ENCODE measurements around the gene AHNAK. TPM values are rescaled to one million over a fixed set of nuclear protein-coding genes. Genes with fewer than 3 reads are reported as not detected.
A peak's percentile ranks its signal among the peaks of the same experiment; 100 is the strongest.

AHNAK gene
- total RNA-seq, 1 donor from 2014 or later = 136 TPM

- H3K27me3 Mint-ChIP-seq (ENCODE audit: unreplicated experiment) = peaks cover 17% of the 10 kb centered on the region
- H3K9me3 Mint-ChIP-seq (ENCODE audit: unreplicated experiment) = no peaks in the 10 kb centered on the region
- H3K4me3 Mint-ChIP-seq (ENCODE audit: unreplicated experiment) = no peak overlapping the region
- H3K36me3 Mint-ChIP-seq (ENCODE audit: low read depth, unreplicated experiment) = no peaks in the 10 kb centered on the region
- DNase-seq (ENCODE audit: low spot score) = no peak
- H3K27ac Mint-ChIP-seq (ENCODE audit: unreplicated experiment) = no peak overlapping the region
- TF ChIP-seq, protein P1, sequence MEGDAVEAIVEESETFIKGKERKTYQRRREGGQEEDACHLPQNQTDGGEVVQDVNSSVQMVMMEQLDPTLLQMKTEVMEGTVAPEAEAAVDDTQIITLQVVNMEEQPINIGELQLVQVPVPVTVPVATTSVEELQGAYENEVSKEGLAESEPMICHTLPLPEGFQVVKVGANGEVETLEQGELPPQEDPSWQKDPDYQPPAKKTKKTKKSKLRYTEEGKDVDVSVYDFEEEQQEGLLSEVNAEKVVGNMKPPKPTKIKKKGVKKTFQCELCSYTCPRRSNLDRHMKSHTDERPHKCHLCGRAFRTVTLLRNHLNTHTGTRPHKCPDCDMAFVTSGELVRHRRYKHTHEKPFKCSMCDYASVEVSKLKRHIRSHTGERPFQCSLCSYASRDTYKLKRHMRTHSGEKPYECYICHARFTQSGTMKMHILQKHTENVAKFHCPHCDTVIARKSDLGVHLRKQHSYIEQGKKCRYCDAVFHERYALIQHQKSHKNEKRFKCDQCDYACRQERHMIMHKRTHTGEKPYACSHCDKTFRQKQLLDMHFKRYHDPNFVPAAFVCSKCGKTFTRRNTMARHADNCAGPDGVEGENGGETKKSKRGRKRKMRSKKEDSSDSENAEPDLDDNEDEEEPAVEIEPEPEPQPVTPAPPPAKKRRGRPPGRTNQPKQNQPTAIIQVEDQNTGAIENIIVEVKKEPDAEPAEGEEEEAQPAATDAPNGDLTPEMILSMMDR (IDR thresholded peaks at IDR 0.05; ENCODE audit: unreplicated experiment) = no peak
- H3K4me1 Mint-ChIP-seq (ENCODE audit: unreplicated experiment) = peaks cover 20% of the 10 kb centered on the region
These were observed 41.6 kb downstream of the AHNAK start for GRCh38 chr11:62505059-62505439.

GRCh38 chr11:62504158-62504973, 42.2 kb downstream of the AHNAK start:
- TF ChIP-seq, protein P1 (IDR thresholded peaks at IDR 0.05; ENCODE audit: unreplicated experiment) = no peak
- no peak overlapping the region for H3K27ac Mint-ChIP-seq (ENCODE audit: unreplicated experiment)
- H3K36me3 Mint-ChIP-seq (ENCODE audit: low read depth, unreplicated experiment) = no peaks in the 10 kb centered on the region
- H3K4me1 Mint-ChIP-seq (ENCODE audit: unreplicated experiment) = peaks cover 20% of the 10 kb centered on the region
- no peaks in the 10 kb centered on the region for H3K9me3 Mint-ChIP-seq (ENCODE audit: unreplicated experiment)
- H3K4me3 Mint-ChIP-seq (ENCODE audit: unreplicated experiment) = no peak overlapping the region
- no peak for DNase-seq (ENCODE audit: low spot score)
- peaks cover 16% of the 10 kb centered on the region for H3K27me3 Mint-ChIP-seq (ENCODE audit: unreplicated experiment)

- TF ChIP-seq, protein P1 (IDR thresholded peaks at IDR 0.05; ENCODE audit: unreplicated experiment) = no peak
- Mint-ChIP-seq H3K36me3 (ENCODE audit: low read depth, unreplicated experiment) (no peaks in the 10 kb centered on the region), H3K27ac (ENCODE audit: unreplicated experiment) (no peak overlapping the region), H3K9me3 (ENCODE audit: unreplicated experiment) (no peaks in the 10 kb centered on the region), H3K27me3 (ENCODE audit: unreplicated experiment) (peaks cover 16% of the 10 kb centered on the region), H3K4me1 (ENCODE audit: unreplicated experiment) (peaks cover 16% of the 10 kb centered on the region), H3K4me3 (ENCODE audit: unreplicated experiment) (peak overlapping the region; percentile 1)
- DNase-seq (ENCODE audit: low spot score) = no peak
These were observed 44.4 kb downstream of the AHNAK start for GRCh38 chr11:62502030-62502730.

- H3K4me3 Mint-ChIP-seq (ENCODE audit: unreplicated experiment) = no peak overlapping the region
- no peaks in the 10 kb centered on the region for H3K36me3 Mint-ChIP-seq (ENCODE audit: low read depth, unreplicated experiment)
- no peak overlapping the region for H3K27ac Mint-ChIP-seq (ENCODE audit: unreplicated experiment)
- peaks cover 16% of the 10 kb centered on the region for H3K27me3 Mint-ChIP-seq (ENCODE audit: unreplicated experiment)
- DNase-seq (ENCODE audit: low spot score) = no peak
- TF ChIP-seq, protein P1 (IDR thresholded peaks at IDR 0.05; ENCODE audit: unreplicated experiment) = no peak
- no peaks in the 10 kb centered on the region for H3K9me3 Mint-ChIP-seq (ENCODE audit: unreplicated experiment)
- peaks cover 16% of the 10 kb centered on the region for H3K4me1 Mint-ChIP-seq (ENCODE audit: unreplicated experiment)
These were observed 45.1 kb downstream of the AHNAK start for GRCh38 chr11:62501432-62501891.

- Mint-ChIP-seq H3K27ac (ENCODE audit: unreplicated experiment) (no peak overlapping the region), H3K4me3 (ENCODE audit: unreplicated experiment) (no peak overlapping the region), H3K9me3 (ENCODE audit: unreplicated experiment) (no peaks in the 10 kb centered on the region), H3K27me3 (ENCODE audit: unreplicated experiment) (peaks cover 14% of the 10 kb centered on the region), H3K4me1 (ENCODE audit: unreplicated experiment) (peaks cover 16% of the 10 kb centered on the region), H3K36me3 (ENCODE audit: low read depth, unreplicated experiment) (no peaks in the 10 kb centered on the region)
- TF ChIP-seq, protein P1 (IDR thresholded peaks at IDR 0.05; ENCODE audit: unreplicated experiment) = no peak
- no peak for DNase-seq (ENCODE audit: low spot score)
These were observed 46.0 kb downstream of the AHNAK start for GRCh38 chr11:62500650-62501030.
